Activated CD4-positive, alpha-beta T cell treated with anti-CD3 and anti-CD28 coated beads, Interleukin-2, amount 50 U/mL, for 1 hour (primary cell): Measurements from ENCODE around the gene ANK2.

Source experiments
- DNase-seq: peaks from one replicate; pipeline ENCODE4 v3.0.0-alpha.2; 2020

Gene ANK2

DNA sequence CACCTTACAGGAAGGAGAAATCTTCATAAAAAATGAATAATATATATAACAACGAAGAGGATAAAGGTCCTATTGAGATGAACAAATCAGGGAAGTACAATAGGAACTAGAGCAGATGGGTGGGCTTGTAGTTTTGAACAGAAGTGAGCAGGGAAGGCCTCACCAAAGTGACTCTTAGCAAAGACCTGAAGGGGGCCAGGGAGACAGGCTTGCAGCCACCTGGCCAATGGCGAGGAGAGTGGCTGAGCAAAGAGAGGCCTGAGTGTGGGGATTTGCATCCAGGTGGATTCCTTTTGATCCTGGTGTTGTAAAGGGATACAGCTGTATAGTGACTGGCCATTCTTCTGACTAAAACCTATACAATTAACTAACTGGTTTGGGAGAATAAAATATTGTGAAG is 358.0 kb downstream of the ANK2 start:
- DNase-seq: no peak

DNA sequence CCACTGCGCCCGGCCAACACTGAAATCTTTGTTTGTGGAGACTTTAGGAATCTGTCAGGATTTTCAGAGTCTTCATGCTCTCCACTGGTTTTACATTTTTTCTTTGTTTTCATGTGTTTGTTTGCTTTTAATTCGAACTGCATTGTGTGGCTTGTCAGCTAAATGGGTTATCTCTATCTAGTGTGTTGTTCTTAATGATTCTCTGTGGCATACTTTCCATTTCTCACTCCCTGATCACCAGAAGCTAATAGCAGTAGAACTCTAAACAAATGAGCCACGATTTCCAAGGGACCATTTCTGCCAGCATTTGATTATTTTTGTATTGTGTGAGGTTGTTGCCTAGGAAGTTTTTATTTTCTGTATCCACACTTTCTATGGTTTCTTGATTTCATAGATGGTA is 359.7 kb downstream of the ANK2 start:
- DNase-seq: no peak

DNA sequence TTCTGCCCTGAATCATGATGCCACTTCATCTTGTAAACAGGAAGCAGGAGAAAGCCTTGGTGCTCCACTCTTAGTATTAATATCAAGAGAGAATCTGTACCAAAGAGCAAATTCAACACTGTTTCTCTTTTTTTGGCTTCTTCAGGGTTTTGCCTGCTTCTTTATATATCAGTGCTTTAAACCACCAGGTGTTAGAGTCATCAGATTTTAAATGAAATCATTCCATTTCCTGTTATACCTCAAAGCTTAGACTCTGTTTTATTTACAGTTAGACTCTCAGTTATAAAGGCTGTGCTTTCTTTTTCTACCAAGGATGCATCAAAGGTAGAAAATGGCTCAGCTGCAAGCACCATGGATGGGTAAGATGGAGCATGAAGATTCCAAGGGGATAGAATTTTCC is 361.2 kb downstream of the ANK2 start:
- DNase-seq: no peak

DNA sequence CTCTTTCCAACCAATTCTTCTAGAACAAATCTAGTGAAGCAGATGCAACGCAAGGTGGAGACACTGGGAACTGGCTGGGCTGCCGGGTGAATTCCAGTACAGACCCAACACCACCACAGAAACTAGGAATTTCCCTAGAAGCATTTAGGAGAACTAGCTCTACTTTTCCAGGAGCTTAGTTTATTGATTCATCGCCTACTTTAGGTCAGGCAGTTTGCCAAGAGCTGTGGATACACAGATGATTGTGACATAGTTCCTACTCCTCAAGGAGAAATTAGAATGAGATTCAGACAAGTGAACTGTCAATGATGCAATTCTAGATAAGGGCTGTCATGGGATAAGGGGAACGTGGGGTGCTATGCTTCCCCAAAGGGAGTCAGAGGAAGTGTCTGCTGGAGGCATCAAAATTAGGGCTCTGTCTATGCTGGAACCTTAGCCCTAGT is 362.1 kb downstream of the ANK2 start:
- DNase-seq: no peak

DNA sequence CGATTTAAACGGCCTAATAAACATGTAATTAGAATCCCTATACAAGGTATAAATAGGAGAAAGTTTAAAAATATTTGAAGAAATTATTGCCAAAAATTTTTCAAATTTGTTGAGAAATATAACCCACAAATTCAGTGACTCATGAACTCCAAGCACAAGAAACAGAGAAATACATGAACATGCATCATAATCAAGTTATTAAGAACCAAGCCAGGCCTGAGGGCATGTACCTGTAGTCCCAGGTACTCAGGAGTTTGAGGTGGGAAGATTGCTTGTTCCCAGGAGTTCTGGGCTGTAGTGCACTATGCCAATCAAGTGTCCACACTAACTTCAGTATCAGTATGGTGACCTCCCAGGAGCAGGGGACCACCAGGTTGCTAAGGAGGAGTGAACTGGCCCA is 370.2 kb downstream of the ANK2 start:
- no peak for DNase-seq

DNA sequence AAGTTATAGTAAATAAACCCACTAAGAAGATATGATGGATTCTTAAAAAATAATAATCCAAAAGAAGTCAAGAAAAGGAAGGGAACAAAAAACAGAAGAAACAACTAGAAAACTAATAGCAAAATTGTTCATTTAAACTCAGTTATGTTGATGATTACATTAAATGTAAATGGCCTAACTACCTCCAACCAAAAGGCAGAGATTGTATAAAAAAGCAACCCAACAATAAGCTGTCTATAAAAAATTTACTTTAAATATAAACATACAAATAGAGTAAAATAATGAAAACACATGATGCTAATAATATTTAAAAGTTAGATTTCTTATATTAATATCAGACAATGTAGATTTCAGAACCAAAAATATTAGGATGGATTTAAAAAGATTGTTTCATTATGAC is 371.5 kb downstream of the ANK2 start:
- DNase-seq: no peak

DNA sequence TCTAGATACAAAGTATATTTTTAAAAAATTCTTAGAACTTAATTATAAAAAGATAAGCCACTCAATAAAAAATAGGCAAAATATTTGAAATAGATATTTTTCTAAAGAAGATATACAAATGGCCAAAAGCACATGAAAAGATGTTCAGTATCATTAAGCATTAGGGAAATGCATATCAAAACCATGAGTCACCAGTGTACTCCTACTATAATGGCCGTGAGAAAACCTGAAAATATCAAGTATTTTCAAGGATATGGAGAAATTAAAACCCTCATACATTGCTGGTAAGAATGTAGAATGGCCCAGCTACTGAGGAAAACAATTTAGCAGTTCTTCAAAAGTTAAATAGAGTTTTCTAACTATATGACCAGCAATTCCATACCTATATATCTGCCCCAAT is 374.2 kb downstream of the ANK2 start:
- DNase-seq: no peak

DNA sequence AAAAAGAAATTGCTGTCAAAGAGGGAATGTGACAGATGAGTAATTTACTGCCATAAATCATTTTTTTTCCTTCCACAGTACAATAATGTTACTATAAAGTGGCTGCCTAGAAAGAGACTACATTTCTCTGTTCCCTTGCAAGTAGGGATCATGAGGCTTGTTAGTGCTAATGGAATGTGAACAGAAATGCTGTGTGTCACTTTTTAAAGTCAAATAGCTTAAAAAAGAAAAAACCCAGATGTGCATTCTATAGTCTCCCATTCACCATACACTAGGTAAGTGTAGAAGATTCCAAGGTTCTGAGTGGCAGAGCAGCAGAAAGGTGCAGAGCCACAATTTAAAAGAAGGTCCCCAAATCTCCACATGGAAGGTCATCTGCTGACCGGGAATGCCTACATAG is 383.7 kb downstream of the ANK2 start:
- DNase-seq: no peak
